ENCODE data around the gene KIAA1671. TPM values are rescaled to one million over a fixed set of nuclear protein-coding genes. Genes with fewer than 3 reads are reported as not detected.

Gene KIAA1671
- total RNA-seq, 1 donor from 2014 or later, result 11.6 TPM

GRCh38 chr22:24997023-24997422, 44.5 kb downstream of the KIAA1671 start:
- ATAC-seq, result no peak
- no peak for DNase-seq
- intact Hi-C loops (cut with micrococcal nuclease), result no loop called here

- intact Hi-C loops (cut with micrococcal nuclease), result no loop called here
- ATAC-seq (no peak), DNase-seq (no peak)
These were observed 48.2 kb downstream of the KIAA1671 start for GRCh38 chr22:25000686-25001085.

DNA sequence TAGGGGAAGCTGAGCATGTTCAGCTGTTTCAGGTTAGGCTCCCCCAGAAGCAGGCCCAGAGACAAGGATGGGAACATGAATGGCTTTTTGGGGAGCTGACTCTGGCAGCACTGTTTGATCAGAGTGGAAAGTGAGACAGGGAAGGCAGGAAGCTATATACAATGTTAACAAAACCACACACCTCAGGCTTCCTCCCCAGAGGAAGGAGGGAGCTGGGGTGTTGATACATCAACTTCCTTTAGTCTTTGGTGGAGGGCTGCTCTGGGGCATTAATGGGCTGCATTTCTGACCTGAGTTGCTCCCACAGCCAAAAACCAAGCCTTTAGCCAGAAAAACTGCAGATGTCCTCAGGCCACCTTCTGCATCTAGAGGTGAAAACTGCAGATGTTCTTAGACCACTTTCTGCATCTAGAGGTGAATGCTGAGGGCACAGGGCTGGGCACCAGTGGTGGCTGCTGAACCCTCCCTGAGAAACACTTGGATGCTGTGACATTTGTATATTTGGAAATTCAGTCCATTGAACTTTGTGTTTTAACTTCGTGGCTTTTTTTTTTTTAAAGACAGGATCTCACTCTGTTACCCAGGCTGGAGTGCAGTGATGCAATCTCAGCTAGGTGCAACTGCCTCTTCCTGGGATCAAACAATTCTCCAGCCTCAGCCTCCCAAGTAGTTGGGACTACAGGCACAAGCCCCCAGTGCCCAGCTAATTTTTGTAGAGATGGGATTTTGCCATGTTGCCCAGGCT, 49.9 kb downstream of the KIAA1671 start:
- DNase-seq (no peak), ATAC-seq (no peak)
- intact Hi-C loops (cut with micrococcal nuclease), result no loop called here

DNA sequence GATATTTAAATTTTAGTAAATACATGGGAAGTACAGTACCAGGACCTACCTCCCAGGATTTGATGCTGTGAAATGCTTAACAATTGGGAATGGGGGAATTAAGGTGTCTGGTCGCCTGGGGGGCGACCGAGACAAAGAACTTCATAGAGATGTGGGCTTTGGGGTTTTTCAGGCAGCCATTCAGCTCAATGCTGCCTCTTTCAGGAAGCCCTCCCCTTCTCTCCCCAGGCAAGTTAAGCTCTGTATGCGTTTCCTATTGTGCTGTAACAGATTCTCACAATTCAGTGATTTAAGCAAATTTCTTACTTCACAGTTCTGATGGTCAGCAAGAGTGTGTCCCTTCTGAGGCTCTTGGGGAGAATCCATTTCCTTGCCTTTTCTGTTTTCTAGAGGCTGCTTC, 53.8 kb downstream of the KIAA1671 start:
- ATAC-seq (no peak), DNase-seq (no peak)
- intact Hi-C loops (cut with micrococcal nuclease), result no loop called here

- ATAC-seq (no peak), DNase-seq (no peak)
- intact Hi-C loops (cut with micrococcal nuclease), result no loop called here
These were observed 55.1 kb downstream of the KIAA1671 start for GRCh38 chr22:25007444-25008106.

GRCh38 chr22:25008666-25009065, 56.1 kb downstream of the KIAA1671 start:
- peak; percentile 95 for ATAC-seq
- DNase-seq, result peak; percentile 52
- intact Hi-C loops (cut with micrococcal nuclease), result no loop called here

DNA sequence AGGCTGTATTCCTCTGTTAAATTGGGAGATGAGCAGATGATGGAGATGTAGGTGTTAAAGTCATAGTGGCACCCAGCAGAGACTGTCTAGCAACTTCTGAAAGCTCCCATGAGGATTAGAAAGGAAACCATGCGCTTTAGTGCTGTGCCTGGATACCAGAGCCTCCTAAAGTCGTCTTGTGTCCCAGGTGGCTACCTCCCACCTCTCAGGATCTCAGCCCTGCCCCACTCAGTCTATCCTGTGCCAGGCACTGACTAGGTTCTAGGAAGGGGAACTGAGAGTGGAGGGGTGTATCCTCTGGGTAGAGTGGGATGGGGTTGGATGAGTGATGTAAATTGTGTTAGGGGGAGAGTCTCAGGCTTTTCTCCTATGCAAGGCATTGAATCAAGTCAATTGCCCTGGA, 60.2 kb downstream of the KIAA1671 start:
- DNase-seq, result no peak
- ATAC-seq, result no peak
- intact Hi-C loops (cut with micrococcal nuclease), result no loop called here

DNA sequence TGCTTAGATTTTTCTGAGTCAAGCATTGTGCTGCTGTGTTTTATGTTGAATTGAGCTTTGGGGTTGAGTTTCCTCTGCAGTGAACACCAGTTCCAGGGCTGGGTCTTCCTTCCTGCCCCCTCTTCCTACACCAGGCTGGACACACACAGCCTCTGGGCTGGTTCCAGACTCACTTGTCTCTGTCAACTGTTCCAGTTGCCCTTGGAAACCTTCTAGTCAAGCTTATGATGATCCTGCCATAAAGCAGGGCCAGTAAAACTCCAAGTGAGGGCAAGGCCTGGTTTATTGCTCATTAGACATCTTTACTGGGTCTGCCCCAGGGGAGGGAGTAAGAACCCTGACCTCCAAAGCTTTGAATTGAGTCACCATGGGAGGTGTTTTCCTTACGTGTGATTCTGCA, 61.1 kb downstream of the KIAA1671 start:
- no peak for DNase-seq
- intact Hi-C loops (cut with micrococcal nuclease), result loop anchor here (2.0 kb wide), 1 partner anchor 43 kb away; no protein-coding TSS in a partner anchor

DNA sequence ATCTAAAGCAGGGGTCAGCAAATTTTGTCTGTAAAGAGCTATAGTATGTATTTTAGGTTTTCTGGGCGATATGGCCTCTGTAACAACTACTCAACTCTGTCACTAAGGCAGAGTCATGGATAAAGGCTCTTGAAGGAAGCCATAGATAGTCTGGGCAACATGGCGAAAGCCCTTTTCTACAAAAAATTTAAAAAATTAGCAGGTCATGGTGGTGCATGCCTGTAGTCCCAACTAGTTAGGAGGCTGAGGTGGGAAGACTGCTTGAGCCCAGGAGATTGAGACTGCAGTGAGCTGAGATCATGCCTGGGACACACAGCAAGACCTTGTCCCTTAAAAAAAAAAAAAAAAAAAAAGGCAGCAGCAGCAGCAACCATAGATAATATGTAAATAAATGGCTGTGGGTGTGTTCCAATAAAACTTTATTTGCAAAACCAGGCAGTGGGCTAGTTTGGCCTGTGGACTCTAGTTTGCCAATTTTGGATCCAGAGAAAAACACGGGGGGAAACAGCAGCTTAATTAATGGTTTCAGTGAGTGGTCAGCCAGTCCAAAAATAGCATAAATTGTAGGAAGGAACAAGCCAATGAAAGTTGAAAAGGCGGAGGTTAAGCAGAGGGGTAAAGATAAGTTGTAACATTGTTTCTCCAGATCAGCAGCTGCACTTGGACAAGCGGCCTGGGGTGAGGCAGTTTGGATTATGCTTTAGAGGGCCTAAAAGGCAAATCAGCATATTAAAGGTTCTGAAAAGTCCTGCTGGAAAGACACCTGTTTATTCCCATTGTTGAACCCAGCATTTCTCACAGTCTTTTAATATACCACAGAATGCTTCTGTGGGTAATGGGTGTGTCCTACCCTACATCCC, 62.6 kb downstream of the KIAA1671 start:
- no peak for DNase-seq
- no peak for ATAC-seq
- intact Hi-C loops (cut with micrococcal nuclease), result loop anchor here (2.0 kb wide), 1 partner anchor 44 kb away; no protein-coding TSS in a partner anchor

More for the DNA sequence above, 61.1 kb downstream of the KIAA1671 start:
- peak; percentile 69 for ATAC-seq

GRCh38 chr22:25016311-25016710, 63.8 kb downstream of the KIAA1671 start:
- intact Hi-C loops (cut with micrococcal nuclease), result no loop called here
- no peak for ATAC-seq

GRCh38 chr22:25018009-25018408, 65.5 kb downstream of the KIAA1671 start:
- ATAC-seq (no peak), DNase-seq (no peak)
- intact Hi-C loops (cut with micrococcal nuclease), result no loop called here

More at GRCh38 chr22:25016311-25016710, 63.8 kb downstream of the KIAA1671 start:
- DNase-seq, result no peak

DNA sequence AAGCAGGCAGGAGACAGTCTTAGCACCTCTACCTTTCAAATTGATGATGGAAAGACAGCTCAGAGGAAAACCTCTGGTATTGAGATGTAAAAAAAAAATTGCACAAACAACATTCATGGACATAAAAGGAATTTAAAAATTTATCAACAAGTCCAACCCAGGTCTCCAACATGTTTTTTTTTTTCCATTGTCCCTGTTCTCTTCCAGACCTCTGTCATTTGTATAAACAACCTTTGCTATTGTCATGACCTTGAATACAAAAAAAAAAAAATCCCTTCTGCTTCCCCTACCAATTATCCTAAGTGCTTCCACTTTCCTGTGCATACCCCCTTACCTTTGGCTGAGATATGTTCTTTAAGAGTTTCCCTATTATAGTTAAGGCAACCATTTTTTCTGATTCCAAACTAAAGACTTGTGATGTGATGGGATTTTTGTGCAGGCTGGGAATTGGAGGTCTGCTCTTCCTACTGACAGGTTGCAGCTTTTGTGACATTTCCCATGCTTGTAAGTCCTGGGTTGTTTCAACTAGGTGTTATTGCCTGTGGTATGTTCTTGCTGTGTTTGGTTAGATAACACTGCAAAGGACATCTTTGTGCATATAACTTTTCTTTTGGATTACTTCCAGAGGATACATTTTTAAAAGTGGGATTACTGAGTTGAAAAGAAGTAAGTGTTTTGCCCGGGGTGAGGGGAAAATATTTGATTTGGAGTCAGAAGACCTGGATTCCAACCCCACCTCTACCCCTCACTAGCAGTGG, 67.1 kb downstream of the KIAA1671 start:
- DNase-seq (no peak), ATAC-seq (no peak)
- intact Hi-C loops (cut with micrococcal nuclease), result no loop called here

- intact Hi-C loops (cut with micrococcal nuclease), result no loop called here
- ATAC-seq (peak; percentile 16), DNase-seq (peak; percentile 36)
These were observed 68.9 kb downstream of the KIAA1671 start for GRCh38 chr22:25021409-25021808.

- intact Hi-C loops (cut with micrococcal nuclease), result no loop called here
- ATAC-seq, result peak; percentile 58
These were observed 69.6 kb downstream of the KIAA1671 start for GRCh38 chr22:25021976-25022711.

GRCh38 chr22:25023879-25024278, 71.4 kb downstream of the KIAA1671 start:
- DNase-seq (no peak), ATAC-seq (no peak)
- intact Hi-C loops (cut with micrococcal nuclease), result no loop called here

More at GRCh38 chr22:25021976-25022711, 69.6 kb downstream of the KIAA1671 start:
- peak; percentile 56 for DNase-seq

DNA sequence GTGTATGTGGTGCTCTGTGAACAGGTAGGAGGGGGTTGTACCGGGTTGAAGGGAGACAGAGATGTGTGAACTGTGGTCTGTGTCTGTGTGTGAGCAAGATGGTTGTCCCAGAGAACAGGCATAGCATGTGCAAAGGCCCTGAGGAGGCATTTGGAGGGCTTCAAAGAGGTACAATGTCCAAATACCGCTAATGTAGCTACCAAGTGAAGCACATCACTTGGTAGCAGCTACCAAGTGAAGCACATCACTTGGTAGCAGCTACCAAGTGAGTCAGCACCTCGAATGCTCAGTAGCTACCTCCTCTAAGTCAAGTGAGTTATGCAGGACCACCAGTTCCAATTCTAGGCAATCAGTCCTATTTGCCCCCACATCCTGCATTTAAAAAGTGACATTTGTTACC, 72.4 kb downstream of the KIAA1671 start:
- ATAC-seq (no peak), DNase-seq (no peak)
- intact Hi-C loops (cut with micrococcal nuclease), result no loop called here

DNA sequence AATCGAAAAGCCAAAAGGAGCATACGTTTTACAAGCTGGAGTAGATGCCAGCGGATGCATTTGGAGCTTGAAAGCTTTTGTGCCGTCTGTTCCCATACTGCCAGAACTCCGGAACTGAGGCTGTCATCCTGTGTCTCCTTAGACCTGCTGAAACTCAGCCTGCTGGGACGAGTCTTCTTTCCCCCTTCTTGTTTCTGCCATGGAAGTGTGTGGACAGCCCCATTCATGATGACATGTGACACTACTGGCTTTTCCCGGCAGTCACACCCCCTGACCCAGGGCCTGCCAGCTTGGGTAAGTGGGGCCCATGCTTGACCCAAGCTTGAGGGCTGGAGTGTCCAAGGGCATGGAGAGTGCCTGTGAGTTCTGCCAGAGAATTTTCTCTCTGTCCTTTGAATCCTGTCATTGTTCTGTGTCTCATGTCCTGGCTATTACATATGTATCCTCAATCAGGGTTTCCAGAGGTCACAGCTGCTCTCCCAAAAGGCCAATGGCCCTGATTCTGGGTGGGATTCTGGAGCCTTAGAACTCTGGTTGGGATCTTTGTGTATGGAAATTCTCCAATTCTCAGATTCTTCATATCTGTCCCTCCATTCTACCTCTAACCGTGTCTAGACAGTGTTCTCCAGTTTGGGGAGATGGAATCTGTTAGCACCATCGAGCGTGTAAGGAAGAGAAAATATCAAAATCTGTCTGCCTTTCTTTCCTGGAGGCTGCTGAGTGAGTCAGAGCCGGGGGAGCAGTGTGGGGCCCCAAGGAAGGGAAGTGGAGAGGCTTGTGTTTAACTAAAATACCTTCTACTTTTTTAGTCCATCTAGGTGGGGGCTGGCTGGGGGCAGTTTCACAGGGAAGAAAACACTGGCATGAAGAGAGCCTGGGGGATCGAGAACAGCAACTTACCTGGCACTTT, 73.2 kb downstream of the KIAA1671 start:
- intact Hi-C loops (cut with micrococcal nuclease), result no loop called here
- ATAC-seq, result peak; percentile 64
- DNase-seq, result peak; percentile 57

Data from left ventricle myocardium superior (tissue), 1 donor.